T-helper 9 cell (primary cell): Measurements from ENCODE around the gene LRRN2.
"Not testable (repeated sequence)": the region's sequence is repeated elsewhere in the genome, so short reads cannot be mapped to it uniquely, and the experiment has no call there.

Experiments used
- DNase-seq: peaks from one replicate; pipeline ENCODE4 v3.0.0-alpha.2; 2020

Gene LRRN2

DNA sequence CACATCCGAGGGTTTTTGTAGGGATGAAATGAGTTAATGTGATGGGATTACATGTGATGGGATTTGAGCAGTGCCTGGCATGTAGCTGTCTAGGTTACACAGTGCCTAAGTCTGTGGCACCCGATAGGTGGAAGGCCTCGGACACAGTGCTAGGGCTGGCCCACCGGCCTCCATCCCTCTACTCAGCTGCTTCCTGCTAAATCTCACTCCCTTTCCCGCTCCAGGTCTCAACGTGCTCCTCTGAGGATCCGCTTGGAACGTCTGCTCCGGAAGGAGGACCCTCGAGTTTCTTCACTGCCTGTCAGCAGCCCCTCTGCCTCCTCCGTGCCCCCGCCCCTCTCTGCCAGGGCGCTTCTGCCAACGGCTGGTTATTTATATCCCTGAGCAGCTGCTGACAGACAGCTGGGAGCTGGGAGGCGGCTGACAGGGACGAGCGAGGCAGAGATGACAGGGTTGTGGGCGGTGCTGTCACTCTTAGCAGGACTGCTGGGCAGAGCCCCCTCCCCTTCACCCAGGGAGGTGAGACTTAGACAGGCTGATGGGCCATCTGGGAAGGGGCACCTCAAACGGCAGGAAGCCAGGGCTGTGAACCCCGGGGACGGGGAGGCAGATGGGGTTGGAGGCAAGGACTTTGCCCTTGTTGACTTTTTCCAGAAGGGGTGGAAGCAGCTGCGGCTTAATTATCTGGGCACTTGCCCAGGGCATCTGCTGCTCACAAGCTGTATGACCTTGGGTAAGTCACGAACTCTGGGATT lies 26.6 kb upstream of the LRRN2 start:
- DNase-seq, result no peak

DNA sequence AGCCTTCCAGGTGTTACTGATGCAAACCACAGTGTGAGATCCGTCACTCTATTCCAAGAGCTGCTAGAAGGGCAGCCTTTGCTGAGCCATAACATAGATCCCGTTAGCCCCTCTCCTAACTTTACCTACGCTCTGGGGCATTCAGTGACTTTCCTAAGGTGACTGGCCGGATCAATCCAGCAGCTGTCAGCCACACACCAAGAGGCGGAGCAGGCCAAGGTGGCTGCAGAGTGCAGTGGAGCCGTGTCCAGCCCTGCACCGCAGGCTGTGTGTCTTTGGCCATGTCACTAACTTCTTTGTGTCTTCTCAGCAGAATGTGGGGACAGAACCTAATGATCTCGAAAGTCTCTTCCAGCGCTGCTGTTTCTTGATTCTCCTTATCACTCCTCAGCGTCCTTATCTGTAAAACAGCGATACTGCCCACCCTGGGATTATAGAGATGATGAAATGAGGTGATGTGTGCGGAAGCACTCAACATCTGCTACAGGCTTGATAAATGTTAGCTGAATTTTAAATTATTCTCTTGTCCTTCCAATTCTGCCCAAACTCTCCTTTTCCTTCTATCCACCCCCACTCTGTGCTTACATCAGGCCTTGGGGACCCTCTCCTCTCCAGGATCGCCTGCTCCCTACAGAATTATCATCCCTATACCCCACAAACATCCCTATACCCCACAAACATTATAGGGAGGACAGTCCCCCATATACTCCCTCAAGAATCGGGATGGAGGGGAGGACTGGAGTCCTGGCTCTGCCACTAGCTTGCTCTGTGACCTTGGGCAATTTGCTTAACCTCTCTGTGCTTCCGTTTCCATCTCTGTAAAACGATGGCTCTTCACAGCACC lies 25.8 kb upstream of the LRRN2 start:
- DNase-seq, result no peak

DNA sequence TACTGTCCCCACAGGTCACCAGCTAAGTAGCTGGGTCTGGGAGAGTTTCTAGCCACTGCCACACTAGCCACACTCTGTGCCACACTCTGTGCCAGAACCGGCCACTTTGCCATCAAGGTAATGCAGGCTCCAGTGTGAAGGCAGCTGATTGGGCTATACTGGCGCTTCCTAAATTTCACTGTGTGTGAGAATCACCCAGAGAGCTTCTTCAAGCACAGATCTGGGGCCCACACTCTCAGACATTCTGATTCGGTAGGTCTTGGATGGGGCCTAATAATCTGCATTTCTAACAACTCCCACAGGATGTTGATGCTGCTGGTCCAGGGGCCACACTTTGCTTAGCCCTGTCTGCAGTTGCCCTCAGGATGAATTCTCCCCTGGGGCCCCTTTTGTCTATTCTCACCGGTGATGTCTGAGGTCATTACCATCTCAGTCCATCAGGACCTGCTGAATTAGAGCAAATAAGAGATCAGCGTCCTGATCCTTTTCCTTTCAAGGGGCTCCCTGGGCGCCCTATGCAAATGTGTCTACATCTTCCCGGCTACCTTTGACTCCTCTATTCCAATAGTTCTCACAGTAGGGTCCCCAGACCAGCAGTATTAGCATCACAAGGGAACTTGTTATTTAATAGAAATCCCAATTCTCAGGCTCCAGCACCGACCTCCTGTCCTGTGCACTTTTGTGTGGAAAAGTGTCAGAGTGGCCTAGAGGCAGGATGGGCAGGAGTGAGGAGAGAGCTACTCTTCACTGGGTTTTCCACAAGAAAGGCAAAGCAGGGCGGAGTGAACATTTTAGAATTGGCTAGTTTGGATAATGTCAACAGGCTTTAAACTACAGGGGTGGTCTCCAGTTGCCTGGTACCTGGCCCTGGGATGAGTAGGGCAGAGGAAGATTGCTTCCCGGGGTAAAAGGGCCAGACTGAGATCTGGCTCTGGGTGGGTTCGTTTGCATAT lies 24.7 kb upstream of the LRRN2 start:
- DNase-seq, result no peak

DNA sequence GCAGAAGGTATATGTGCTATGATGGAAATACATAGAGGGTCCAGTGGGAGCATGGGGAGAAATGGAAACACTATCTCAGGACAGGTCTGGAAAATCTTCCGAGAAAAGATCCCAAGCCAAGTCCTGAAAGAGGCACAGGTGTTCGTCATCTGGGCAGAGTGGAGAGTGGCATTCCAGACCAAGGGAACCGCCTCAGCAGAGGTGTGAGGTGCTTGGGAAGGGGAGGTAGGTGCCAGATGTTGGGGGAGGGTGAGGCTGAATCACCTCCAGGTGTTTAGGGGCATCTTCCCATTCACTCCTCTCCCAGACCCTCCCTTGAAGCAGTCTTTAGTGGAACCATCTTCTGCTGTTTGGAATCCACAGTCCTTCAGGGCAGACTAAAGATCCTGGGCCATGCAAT lies 23.5 kb upstream of the LRRN2 start:
- no peak for DNase-seq

DNA sequence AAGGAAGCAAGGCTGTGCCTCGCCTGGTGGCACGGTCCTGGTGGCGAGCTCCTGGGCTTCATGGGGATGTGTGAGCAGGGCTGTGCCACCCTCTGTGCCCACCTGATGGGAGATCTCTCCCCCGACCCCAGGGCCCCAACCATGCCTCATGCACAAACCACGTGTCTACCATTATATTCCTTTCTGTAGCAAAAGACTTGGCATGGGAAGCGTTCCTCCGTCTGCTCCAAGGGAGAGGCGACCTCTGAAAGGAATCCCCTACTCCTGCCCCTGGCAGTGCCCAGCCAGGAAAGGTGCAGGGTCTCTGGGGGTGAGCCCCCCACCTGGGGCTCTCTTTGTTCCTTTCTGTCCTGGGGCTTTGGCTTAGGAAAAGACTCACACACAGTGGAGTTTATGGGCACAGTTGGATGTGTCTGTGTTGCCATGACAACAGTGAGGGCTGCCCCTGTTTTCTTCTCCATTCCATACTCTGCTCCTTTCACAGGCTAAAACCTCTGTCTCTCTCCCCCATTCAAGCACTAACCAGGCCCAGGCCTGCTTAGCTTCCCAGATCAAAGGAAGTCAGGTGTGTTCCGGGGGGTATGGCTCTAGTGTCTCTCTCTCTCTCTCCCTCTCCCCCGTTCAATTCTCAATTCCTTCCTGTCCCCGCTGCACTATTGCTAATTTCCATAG lies 21.4 kb upstream of the LRRN2 start:
- DNase-seq, result no peak

DNA sequence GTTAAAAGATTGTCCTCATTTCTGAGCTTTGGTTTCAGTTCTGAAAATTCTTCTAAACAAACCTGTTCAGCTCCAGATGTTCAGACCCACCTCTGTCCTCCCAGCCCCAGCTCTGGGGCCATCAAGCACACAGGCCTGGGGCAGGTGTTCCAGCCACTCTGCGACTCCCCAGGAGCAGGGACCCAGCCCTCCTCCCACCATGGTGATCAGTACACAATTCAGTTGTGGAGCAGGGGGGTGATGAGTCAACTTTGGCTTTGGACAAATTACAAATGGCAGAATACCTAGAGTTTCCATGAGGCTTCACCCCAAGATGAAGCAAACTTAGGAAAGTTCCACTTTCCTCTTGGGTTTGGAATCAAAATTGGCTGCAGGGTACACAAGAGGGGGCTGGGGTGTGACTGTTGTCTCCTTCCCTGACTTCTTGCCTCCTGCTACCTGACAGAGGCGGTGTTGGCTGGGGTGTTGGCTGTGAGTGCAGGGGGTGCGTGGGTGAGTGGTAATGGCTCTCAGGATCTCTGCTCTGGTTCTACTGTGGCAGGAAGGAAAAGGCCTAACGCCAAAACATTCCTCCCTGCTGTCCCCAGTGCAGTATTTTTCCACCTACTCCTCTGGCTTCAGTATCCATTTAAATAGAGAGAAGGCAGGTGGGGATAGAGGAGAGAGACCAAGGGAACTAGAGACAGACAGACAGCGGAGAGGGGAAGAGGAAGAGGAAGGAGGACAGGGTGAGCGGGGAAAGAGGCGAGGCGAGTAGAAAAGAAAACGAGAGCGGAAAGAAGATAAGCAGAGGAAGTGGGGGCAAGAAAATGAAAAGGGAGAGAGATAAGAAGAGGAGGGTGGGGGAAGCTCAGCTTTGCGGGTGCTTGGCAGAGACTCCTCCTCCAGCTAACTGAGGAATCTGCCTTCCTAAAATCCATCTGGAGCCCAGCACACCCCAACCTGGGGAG lies 20.6 kb upstream of the LRRN2 start:
- DNase-seq, result no peak

DNA sequence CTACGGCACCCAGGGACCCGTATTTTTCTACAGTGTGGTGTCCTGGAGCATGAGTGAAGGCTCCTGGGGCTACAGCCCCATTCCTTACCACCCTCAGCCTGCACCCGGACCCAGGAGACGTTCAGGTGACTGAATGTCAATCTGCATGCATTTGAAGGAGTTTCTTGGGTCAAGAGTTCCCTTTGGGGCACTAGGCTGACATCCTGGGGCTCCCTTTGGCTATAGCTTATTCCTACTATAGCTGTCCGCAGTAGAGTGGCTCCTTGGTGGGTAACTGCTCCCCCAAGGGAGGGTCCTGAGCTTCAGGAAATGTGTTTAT lies 19.9 kb upstream of the LRRN2 start:
- DNase-seq, result no peak

DNA sequence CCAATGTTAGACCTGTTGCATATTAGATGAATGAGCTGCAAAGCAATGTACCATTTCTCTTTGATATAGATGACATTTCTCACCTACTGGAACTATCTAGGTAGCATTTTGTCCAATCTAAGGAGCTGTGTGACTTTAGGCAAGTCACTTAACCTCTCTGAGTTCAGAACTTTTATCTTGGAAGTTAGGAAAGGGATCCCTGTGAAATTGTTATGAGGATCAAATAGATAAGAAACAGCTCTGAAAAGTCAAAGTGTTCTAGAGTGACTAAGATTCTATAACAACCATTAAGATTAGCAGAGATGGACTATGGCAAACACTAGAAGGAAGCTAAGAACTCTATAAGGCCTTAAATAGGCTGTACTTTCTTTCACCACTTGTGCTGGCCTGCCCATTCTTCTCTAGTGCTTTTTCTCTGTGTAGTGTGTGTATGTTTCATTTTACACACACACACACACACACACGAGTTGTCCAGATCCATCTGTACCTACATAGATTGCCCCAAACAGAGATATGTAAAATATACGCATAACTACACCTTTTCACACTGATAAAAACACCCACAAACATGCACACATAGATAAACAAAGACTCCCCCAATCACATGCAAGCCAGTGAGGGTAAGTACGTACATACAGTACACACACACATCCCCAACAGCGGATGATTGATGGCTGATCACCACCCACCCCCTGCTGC lies 19.4 kb upstream of the LRRN2 start:
- no peak for DNase-seq

DNA sequence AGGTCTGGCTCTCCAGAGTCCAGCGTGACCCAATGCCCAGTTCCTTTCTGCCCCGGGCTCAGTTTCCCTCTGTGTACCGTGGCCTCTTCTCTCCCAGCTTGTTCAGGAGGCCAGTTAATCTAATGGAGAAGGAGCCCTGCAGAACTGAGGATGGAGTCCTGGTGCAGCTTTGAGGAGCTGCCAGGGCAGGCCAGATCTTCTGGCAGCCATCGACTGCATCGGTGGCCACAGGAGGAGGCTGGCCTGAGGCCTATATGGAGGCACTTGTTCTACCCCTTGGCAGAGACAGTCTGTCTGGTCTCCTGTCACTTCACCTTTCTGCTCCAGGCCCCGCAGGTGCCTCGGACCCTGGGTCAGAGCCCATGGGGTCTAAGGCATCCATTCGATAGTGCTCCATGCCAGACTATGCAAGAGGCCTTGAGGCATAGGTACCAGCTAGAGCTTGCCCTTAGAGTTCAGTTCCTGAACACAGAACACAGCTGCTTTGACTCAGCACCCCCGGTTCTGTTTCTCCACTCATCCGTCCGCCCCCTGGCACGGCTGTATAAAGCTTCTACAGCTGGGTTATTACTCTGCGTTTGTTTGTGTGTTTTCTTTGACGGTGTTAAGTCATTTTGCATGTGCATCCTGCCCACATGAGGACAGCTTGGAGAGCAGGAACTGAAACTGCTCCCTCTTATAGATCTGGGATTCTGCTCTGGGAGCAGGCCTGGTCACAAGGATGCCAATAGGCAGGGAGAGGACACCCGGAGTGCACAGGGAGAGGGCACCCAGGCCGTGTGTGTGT lies 18.5 kb upstream of the LRRN2 start:
- DNase-seq, result no peak

DNA sequence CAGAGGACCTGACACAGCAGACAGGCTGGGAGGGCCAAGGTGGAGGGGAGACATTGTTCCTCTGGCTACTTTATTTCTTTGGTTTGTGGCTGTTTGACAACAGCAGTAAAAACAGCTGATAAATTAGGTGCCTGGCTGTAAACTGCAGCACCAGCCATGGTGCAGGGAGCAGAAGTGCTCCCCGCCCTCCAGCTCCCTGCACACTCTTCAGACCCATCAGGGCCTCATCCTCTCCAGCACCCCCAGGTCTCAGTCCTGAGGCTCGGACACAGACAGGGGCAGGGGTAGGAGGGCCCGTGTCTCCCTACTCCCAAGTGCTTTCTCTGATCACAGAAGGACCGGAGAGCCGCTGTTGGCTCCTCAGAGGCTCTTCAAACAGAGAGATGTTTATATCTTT lies 17.7 kb upstream of the LRRN2 start:
- DNase-seq, result no peak

DNA sequence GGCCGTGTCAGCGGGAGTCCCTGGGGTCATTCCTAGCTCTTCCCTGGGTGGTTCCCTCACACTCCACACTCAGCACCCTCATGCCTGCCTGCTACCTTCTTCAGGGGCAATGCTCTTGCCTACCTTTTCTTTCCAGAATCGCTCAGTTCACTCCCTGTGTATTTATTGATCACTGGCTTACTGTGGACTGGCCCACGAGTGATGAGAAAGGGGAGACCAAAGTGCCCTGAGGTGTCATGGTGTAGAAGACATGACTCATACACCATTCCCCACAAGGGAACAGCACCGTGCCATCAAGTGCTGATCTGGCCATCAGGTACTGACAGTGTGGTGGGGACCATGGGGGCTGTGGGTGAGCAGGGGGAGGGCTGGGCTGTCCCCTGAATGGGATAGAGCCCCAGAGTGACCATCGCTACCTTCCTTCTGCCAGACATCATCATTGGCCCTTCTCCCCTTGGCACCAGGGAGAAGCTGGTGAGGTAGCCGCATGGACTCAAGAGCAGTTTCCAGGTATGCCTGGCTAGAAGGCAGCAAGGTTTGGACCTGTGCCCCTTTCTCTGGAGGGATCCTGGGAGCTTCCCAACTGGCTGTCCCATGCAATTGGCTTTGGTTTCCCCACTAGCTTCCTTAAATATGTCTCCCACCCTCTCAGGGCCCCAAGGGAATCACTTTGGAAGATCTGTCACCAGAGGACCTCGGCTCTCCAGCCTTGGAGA lies 17.2 kb upstream of the LRRN2 start:
- no peak for DNase-seq

DNA sequence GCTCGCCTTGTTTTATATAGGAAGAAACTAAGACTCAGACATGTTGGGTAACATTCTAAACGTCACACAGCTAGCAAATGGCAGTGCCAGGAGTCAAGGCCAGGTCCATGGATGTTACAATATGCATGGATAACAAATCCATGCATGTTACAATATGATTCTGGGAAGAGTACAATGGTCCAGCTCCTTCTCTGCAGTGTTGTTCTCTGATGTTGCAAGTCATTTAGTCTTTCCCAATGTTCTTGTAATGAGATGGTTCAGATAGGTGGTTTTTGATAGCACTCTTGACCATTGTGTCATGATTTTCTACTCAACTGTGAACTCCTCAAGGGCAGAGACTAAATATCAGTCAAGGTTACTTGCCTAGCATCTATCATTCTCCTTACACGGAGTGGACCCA lies 15.7 kb upstream of the LRRN2 start:
- DNase-seq, result no peak

DNA sequence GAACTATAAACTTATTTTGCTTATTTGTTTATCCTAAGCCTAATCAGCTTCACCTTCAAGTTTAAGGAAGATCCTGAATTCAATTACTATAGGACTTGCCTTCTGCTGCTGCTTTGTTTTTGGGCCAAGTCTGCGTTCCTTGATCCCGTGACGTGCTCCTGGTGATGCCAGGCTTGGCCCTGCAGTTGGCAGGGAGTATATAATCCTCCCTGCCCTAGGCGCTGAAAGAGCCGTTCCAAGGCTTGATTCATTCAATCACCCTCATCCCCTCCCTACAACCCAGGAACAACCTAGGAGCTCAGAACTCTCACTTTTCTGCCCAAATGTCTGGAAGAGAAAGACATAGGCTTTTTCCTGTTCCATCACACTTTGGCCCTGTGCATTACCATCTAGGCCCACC lies 12.4 kb upstream of the LRRN2 start:
- no peak for DNase-seq

DNA sequence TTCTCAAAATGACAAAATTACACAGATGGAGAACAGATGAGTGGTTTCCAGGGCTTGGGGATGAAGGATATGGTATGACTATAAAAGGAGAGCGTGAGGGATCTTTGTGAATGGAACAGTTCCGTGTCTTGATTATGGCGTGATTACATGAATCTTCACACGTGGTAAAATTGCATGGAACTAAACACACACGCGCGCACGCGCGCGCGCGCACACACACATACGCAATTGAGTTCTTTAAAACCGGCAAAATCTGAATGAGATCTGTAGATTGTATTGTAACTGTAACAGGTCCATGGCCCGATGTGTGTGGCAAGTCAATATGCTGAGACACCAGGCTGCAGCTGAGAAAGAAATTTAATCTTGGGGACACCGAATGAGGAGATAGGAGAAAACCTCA lies 11.1 kb upstream of the LRRN2 start:
- DNase-seq, result no peak

DNA sequence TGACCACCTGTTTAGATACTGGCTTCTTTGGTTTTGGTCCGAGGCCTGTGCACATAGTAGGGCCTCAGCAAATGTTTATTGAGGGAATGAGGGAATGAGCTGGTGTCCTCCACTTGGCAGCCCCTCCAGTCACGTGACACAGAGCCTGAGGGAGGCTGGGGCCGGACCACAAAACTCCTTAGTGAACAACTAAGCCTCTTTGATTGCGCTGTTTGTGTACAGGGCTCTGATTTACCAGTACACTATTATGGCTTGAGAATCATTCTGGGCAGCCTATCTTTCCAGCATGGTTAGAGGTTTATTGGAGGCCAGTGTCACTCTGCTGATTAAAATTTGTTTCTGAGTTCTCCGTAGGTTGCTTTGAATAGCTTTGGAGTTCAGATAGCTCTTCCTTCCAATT lies 10.2 kb upstream of the LRRN2 start:
- no peak for DNase-seq

DNA sequence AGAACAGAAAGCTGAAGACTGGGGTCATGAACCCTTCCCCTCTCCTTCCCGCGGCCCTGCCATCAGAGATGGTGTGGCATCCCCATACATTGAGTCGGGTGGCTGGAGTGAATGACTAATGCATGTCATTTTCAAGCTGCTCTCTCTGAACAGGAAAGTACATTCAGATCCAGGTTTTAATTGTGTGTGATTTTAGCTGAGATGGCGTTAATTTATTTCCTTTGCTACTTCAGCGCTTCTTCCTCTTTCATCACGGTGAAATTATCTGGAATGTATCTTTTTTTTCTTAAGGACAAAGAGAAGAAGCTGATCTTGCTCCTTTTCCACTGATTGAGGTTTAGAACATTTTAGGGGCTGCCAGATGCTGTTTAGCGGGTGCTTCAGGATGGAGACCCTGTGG lies 8.6 kb upstream of the LRRN2 start:
- no peak for DNase-seq

DNA sequence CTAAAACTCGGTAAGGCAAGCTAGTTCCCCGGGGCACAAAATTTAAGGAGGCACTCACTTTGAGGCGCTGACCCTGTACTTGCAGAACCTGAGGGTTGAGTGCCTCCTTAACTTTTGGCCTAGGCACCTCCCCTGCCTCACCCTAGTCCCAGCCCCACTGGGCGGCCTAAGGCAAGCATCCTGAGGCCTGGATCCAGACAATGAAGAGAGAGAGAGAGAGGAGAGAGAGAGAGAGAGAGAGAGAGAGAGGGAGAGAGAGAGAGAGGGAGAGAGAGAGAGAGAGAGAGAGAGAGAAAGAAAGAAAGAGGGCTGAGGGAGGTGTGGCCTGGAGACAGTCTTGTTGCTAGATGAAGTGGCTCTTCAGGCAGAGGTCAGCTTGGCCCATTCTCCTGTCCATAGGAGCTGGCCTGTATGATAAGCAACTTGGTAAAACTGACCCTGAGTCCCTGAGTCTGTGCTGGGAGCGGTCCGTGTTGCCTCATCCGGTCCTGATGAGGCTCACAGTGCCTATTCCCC lies 7.4 kb upstream of the LRRN2 start:
- no peak for DNase-seq

DNA sequence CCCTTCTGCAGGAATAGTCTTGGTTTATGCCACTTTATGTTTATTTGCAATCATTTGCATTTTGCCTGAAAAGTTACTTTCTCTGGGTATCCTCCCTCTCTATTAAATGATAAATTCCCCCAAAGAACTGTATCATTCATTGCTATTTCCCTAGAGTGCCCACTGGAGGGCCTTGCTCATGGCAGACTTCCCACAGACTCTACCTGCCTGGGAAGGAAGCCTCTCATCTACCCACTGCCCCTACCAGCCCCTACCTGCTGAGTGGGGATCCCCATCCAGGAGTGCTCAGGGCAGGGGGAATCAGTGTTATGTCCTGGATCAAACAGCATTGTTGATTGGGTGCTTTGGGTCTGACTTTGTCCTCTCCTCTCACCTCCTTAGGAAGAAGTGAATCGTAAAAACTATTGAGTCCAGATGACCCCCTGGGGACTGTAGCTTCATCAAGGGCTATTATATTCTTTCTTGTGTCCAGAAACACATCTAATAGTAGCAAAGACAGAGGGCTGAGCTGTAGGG lies 6.8 kb upstream of the LRRN2 start:
- no peak for DNase-seq

DNA sequence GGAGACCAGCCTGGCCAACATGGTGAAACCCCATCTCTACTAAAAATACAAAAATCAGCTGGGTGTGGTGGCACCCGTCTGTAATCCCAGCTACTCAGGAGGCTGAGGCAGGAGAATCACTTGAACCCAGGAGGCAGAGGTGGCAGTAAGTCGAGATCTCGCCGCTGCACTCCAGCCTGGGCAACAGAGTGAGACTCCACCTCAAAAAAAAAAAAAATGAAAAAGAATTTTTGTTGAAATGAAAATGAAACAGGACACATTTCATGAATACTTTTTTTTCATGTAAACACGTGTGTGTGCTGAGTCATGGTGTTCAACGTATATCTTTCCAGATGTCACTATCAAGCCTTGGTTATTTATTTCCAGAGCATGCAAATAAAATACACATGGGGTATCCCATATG lies 5.8 kb upstream of the LRRN2 start:
- DNase-seq, result not testable (repeated sequence)
